Endothelial cell (in vitro differentiated cells): Measurements from ENCODE around the gene NID2. TPM values are rescaled to one million over a fixed set of nuclear protein-coding genes. Genes with fewer than 3 reads are reported as not detected.

Experiments used
- DNase-seq: peaks from one replicate; pipeline ENCODE4 v3.0.0; 2021; ENCODE audit warnings: low spot score
- H3K27ac Mint-ChIP-seq: one replicate; pipeline ENCODE4 v1.8.0; 2021; ENCODE audit warnings: mixed read lengths, inconsistent platforms; ENCODE audit not compliant: unreplicated experiment
- H3K27me3 Mint-ChIP-seq: one replicate; pipeline ENCODE4 v1.8.0; 2021; ENCODE audit warnings: mild to moderate bottlenecking, moderate library complexity, mixed read lengths, inconsistent platforms; ENCODE audit not compliant: unreplicated experiment
- H3K36me3 Mint-ChIP-seq: one replicate; pipeline ENCODE4 v1.8.0; 2021; ENCODE audit warnings: mild to moderate bottlenecking, low read depth, mixed read lengths, inconsistent platforms; ENCODE audit not compliant: unreplicated experiment
- H3K4me1 Mint-ChIP-seq: one replicate; pipeline ENCODE4 v1.8.0; 2021; ENCODE audit warnings: mild to moderate bottlenecking, mixed read lengths, inconsistent platforms; ENCODE audit not compliant: unreplicated experiment
- H3K4me3 Mint-ChIP-seq: one replicate; pipeline ENCODE4 v1.8.0; 2021; ENCODE audit warnings: mild to moderate bottlenecking, mixed read lengths, inconsistent platforms; ENCODE audit not compliant: unreplicated experiment
- H3K9me3 Mint-ChIP-seq: one replicate; pipeline ENCODE4 v1.8.0; 2021; ENCODE audit warnings: mixed read lengths, inconsistent platforms; ENCODE audit not compliant: unreplicated experiment
- CTCF ChIP-seq: fragments of 200-600 bp; sonication (generic); IDR thresholded peaks from one replicate; pipeline ENCODE4 v1.5.0; 2021; ENCODE audit warnings: antibody characterized with exemption; ENCODE audit not compliant: unreplicated experiment
- total RNA-seq: library from RNA; stranded (reverse); fragmentation: NEBNext Ultra II Directional; extraction: Animal tissue kit (Norgen Biotek cat#: 25700); gene quantifications from one replicate; pipeline ENCODE4 v1.2.1, GENCODE V29; 2021; ENCODE audit not compliant: unreplicated experiment

Gene NID2
- total RNA-seq, 1 donor from 2014 or later, result 80.8 TPM

GRCh38 chr14:52048641-52049204 is 20.1 kb downstream of the NID2 start:
- Mint-ChIP-seq H3K9me3 (no peaks in the 10 kb centered on the region), H3K4me1 (peaks cover 20% of the 10 kb centered on the region), H3K36me3 (peaks cover 15% of the 10 kb centered on the region), H3K4me3 (no peak overlapping the region), H3K27ac (no peak overlapping the region), H3K27me3 (peaks cover 4% of the 10 kb centered on the region)
- DNase-seq, result no peak
- TF ChIP-seq CTCF, result no peak

GRCh38 chr14:52048116-52048515 is 20.7 kb downstream of the NID2 start:
- H3K36me3 Mint-ChIP-seq, result peaks cover 9% of the 10 kb centered on the region
- H3K4me1 Mint-ChIP-seq, result peaks cover 22% of the 10 kb centered on the region
- H3K4me3 Mint-ChIP-seq, result no peak overlapping the region
- no peak overlapping the region for H3K27ac Mint-ChIP-seq
- TF ChIP-seq CTCF, result no peak
- peaks cover 5% of the 10 kb centered on the region for H3K27me3 Mint-ChIP-seq
- no peak for DNase-seq
- H3K9me3 Mint-ChIP-seq, result no peaks in the 10 kb centered on the region

GRCh38 chr14:52046376-52046917 is 22.4 kb downstream of the NID2 start:
- Mint-ChIP-seq H3K27me3 (peaks cover 5% of the 10 kb centered on the region), H3K9me3 (no peaks in the 10 kb centered on the region), H3K4me3 (no peak overlapping the region), H3K36me3 (peaks cover 8% of the 10 kb centered on the region), H3K27ac (no peak overlapping the region), H3K4me1 (peaks cover 6% of the 10 kb centered on the region)
- no peak for TF ChIP-seq CTCF
- no peak for DNase-seq

- no peak for TF ChIP-seq CTCF
- H3K27ac Mint-ChIP-seq, result no peak overlapping the region
- H3K4me3 Mint-ChIP-seq, result no peak overlapping the region
- peaks cover 3% of the 10 kb centered on the region for H3K4me1 Mint-ChIP-seq
- no peak for DNase-seq
- H3K9me3 Mint-ChIP-seq, result no peaks in the 10 kb centered on the region
- H3K36me3 Mint-ChIP-seq, result peaks cover 3% of the 10 kb centered on the region
- H3K27me3 Mint-ChIP-seq, result peaks cover 5% of the 10 kb centered on the region
These were observed 23.9 kb downstream of the NID2 start for GRCh38 chr14:52044791-52045522.

GRCh38 chr14:52043690-52044089 is 25.2 kb downstream of the NID2 start:
- no peak overlapping the region for H3K27ac Mint-ChIP-seq
- H3K4me3 Mint-ChIP-seq, result no peak overlapping the region
- peaks cover 3% of the 10 kb centered on the region for H3K4me1 Mint-ChIP-seq
- TF ChIP-seq CTCF, result peak; percentile 87
- H3K27me3 Mint-ChIP-seq, result peaks cover 7% of the 10 kb centered on the region
- DNase-seq, result peak; percentile 70
- no peaks in the 10 kb centered on the region for H3K9me3 Mint-ChIP-seq
- peaks cover 4% of the 10 kb centered on the region for H3K36me3 Mint-ChIP-seq
